ENCODE results near the gene ZNF444. TPM values are rescaled to one million over a fixed set of nuclear protein-coding genes. Genes with fewer than 3 reads are reported as not detected.

The ZNF444 gene
- total RNA-seq, 1 experiment from 2014 or later = 92.2 TPM

Other genes starting within 250 kb of the ZNF444 start
- not detected in 2 replicates for gene NLRP13, start 209.0 kb upstream of the ZNF444 start, total RNA-seq (2022)
- not detected in 2 replicates for gene NLRP8, start 193.5 kb upstream of the ZNF444 start, total RNA-seq (2022)
- not detected in 2 replicates for gene NLRP5, start 154.5 kb upstream of the ZNF444 start, total RNA-seq (2022)
- 58.1 and 60.0 TPM in 2 replicates for gene ZNF787, start 20.0 kb upstream of the ZNF444 start, total RNA-seq (2022)
- gene GALP, start 34.7 kb downstream of the ZNF444 start, total RNA-seq (2022) = not detected in 2 replicates
- not detected in 2 replicates for gene ZSCAN5B, start 56.5 kb downstream of the ZNF444 start, total RNA-seq (2022)
- gene ZSCAN5C, start 61.0 kb downstream of the ZNF444 start, total RNA-seq (2022) = not detected in 2 replicates
- not detected in 2 replicates for gene EDDM13, start 131.5 kb downstream of the ZNF444 start, total RNA-seq (2022)
- 10.9 and 11.3 TPM in 2 replicates for gene ZSCAN5A, start 173.6 kb downstream of the ZNF444 start, total RNA-seq (2022)

Data from Caco-2 (cell line).